RWPE2 (cell line): ENCODE results near the gene TRAF3IP3.

Experiments
- ATAC-seq: fragments of 200-7000 bp; cut with Tn5 transposase; 3 replicates; pipeline ENCODE4 v1.9.1; 2021; ENCODE audit warnings: low read depth
- DNase-seq: peaks from one replicate; pipeline ENCODE4 v3.0.0-alpha.2; 2020; ENCODE audit warnings: low spot score
- H3K27ac ChIP-seq: fragments of 450-650 bp; 2 replicates; pipeline ENCODE4 v1.5.1; 2017; ENCODE audit warnings: mild to moderate bottlenecking; ENCODE audit not compliant: poor library complexity, severe bottlenecking
- H3K27me3 ChIP-seq: fragments of 250-450 bp; sonication (Bioruptor Pico); 2 replicates; pipeline ENCODE4 v1.5.1; 2021; ENCODE audit warnings: mild to moderate bottlenecking, moderate library complexity; ENCODE audit not compliant: insufficient read depth, poor library complexity, severe bottlenecking
- H3K36me3 ChIP-seq: fragments of 250-450 bp; sonication (Bioruptor Pico); 2 replicates; pipeline ENCODE4 v1.5.1; 2020; ENCODE audit warnings: low read depth, mild to moderate bottlenecking, moderate library complexity
- H3K4me1 ChIP-seq: fragments of 250-450 bp; sonication (Bioruptor Pico); 2 replicates; pipeline ENCODE4 v1.5.1; 2021; ENCODE audit warnings: mild to moderate bottlenecking, moderate library complexity; ENCODE audit not compliant: insufficient read depth, poor library complexity, severe bottlenecking
- H3K4me3 ChIP-seq: fragments of 250-450 bp; sonication (Bioruptor Pico); 2 replicates; pipeline ENCODE4 v1.5.1; 2021; ENCODE audit warnings: mild to moderate bottlenecking, moderate library complexity; ENCODE audit not compliant: severe bottlenecking
- H3K9me3 ChIP-seq: fragments of 250-450 bp; sonication (Bioruptor Pico); 2 replicates; pipeline ENCODE4 v1.5.1; 2021; ENCODE audit warnings: mild to moderate bottlenecking, moderate library complexity; ENCODE audit not compliant: severe bottlenecking
- CTCF ChIP-seq: fragments of 450-650 bp; IDR thresholded peaks from one replicate; pipeline ENCODE4 v1.5.1; 2017; ENCODE audit warnings: mild to moderate bottlenecking, moderate library complexity; ENCODE audit not compliant: poor library complexity, severe bottlenecking

The TRAF3IP3 gene

GRCh38 chr1:209815931-209816341 is 60.1 kb downstream of the TRAF3IP3 start:
- no peak for TF ChIP-seq CTCF
- Histone ChIP-seq H3K9me3 (no peaks in the 10 kb centered on the region), H3K27me3 (no peaks in the 10 kb centered on the region), H3K4me1 (peaks cover 22% of the 10 kb centered on the region), H3K27ac (peak overlapping the region; percentile 96), H3K4me3 (no peak overlapping the region), H3K36me3 (no peaks in the 10 kb centered on the region)
- DNase-seq: peak; percentile 93
- ATAC-seq: peak; percentile 84

GRCh38 chr1:209816923-209817322 is 61.1 kb downstream of the TRAF3IP3 start:
- ATAC-seq: no peak
- H3K4me1 ChIP-seq: peaks cover 22% of the 10 kb centered on the region
- H3K36me3 ChIP-seq: no peaks in the 10 kb centered on the region
- no peaks in the 10 kb centered on the region for H3K9me3 ChIP-seq
- no peak for DNase-seq
- H3K27me3 ChIP-seq: no peaks in the 10 kb centered on the region
- no peak for TF ChIP-seq CTCF
- H3K27ac ChIP-seq: peak overlapping the region; percentile 96
- H3K4me3 ChIP-seq: no peak overlapping the region

GRCh38 chr1:209817691-209818090 is 61.8 kb downstream of the TRAF3IP3 start:
- no peaks in the 10 kb centered on the region for H3K36me3 ChIP-seq
- H3K4me3 ChIP-seq: no peak overlapping the region
- TF ChIP-seq CTCF: no peak
- peaks cover 24% of the 10 kb centered on the region for H3K4me1 ChIP-seq
- H3K27ac ChIP-seq: peak overlapping the region; percentile 96
- H3K27me3 ChIP-seq: no peaks in the 10 kb centered on the region
- DNase-seq (no peak), ATAC-seq (no peak)
- no peaks in the 10 kb centered on the region for H3K9me3 ChIP-seq

GRCh38 chr1:209819058-209819457 is 63.2 kb downstream of the TRAF3IP3 start:
- ATAC-seq: no peak
- DNase-seq: no peak
- no peak overlapping the region for H3K4me3 ChIP-seq
- no peaks in the 10 kb centered on the region for H3K36me3 ChIP-seq
- H3K9me3 ChIP-seq: no peaks in the 10 kb centered on the region
- TF ChIP-seq CTCF: no peak
- H3K4me1 ChIP-seq: peaks cover 37% of the 10 kb centered on the region
- H3K27me3 ChIP-seq: no peaks in the 10 kb centered on the region
- H3K27ac ChIP-seq: no peak overlapping the region

GRCh38 chr1:209820986-209821385 is 65.1 kb downstream of the TRAF3IP3 start:
- H3K27me3 ChIP-seq: no peaks in the 10 kb centered on the region
- H3K27ac ChIP-seq: no peak overlapping the region
- no peaks in the 10 kb centered on the region for H3K9me3 ChIP-seq
- ATAC-seq: no peak
- no peak for TF ChIP-seq CTCF
- H3K4me1 ChIP-seq: peaks cover 40% of the 10 kb centered on the region
- DNase-seq: no peak
- no peak overlapping the region for H3K4me3 ChIP-seq
- no peaks in the 10 kb centered on the region for H3K36me3 ChIP-seq
